ENCODE measurements around the gene KCTD14.

The KCTD14 gene

DNA sequence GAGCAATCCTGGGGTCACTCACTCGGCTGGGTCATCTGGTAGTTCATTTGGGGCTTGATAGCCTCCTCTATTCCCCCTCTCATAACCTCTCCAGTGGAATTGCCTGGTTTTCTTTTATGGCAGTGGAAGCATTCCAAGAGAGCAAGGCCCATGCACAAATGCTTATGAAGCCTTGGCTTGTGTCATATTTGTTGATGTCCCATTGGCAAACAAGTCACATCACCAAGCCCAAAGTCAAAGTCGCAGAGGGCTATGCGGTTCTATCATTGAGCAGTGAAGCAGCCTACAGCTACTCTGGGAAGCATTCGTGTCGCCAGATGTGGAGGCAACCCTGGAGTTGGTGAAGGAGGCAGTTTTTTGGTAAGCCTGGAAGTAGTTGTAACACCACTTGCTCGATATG is 12.3 kb downstream of the KCTD14 start:
- no peak overlapping the region for H3K4me3 ChIP-seq (ENCODE audit: low read depth, low read length)
- no peak for DNase-seq (ENCODE audit: low read depth, low spot score)
- TF ChIP-seq, protein P1, sequence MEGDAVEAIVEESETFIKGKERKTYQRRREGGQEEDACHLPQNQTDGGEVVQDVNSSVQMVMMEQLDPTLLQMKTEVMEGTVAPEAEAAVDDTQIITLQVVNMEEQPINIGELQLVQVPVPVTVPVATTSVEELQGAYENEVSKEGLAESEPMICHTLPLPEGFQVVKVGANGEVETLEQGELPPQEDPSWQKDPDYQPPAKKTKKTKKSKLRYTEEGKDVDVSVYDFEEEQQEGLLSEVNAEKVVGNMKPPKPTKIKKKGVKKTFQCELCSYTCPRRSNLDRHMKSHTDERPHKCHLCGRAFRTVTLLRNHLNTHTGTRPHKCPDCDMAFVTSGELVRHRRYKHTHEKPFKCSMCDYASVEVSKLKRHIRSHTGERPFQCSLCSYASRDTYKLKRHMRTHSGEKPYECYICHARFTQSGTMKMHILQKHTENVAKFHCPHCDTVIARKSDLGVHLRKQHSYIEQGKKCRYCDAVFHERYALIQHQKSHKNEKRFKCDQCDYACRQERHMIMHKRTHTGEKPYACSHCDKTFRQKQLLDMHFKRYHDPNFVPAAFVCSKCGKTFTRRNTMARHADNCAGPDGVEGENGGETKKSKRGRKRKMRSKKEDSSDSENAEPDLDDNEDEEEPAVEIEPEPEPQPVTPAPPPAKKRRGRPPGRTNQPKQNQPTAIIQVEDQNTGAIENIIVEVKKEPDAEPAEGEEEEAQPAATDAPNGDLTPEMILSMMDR (IDR thresholded peaks at IDR 0.05; ENCODE audit: insufficient read depth, low read length, missing control alignments) = no peak
- ChIA-PET CTCF (interaction anchor here (1.0 to 1.4 kb wide), 2 partner anchors 12 to 35 kb away, joined by 3 to 11 read pairs; no protein-coding TSS in a partner anchor), POLR2A (no interaction called here)

DNA sequence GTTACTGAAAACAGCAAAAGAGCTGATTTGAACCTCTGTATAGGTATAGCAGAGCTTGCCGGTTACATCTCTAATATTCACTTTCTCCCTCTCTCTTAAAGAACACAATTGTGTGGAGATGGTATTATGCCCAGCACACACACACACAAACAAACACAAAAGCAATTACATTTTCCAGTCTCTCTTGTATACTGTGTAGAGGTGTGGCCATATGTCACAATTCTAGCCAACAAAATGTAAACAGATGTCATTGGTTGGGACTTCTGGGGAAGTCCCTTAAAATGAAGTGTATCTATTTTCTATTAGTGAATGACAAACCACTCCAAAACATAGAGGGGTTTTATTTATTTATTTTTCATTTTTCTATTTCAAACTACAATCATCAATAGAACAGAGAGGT is 12.8 kb downstream of the KCTD14 start:
- TF ChIP-seq, protein P1 (IDR thresholded peaks at IDR 0.05; ENCODE audit: insufficient read depth, low read length, missing control alignments) = no peak
- no peak for DNase-seq (ENCODE audit: low read depth, low spot score)
- POLR2A ChIA-PET = no interaction called here
- H3K4me3 ChIP-seq (ENCODE audit: low read depth, low read length) = no peak overlapping the region
- CTCF ChIA-PET = interaction anchor here (1.4 kb wide), 1 partner anchor 11 kb away, joined by 11 read pairs; no protein-coding TSS in a partner anchor

DNA sequence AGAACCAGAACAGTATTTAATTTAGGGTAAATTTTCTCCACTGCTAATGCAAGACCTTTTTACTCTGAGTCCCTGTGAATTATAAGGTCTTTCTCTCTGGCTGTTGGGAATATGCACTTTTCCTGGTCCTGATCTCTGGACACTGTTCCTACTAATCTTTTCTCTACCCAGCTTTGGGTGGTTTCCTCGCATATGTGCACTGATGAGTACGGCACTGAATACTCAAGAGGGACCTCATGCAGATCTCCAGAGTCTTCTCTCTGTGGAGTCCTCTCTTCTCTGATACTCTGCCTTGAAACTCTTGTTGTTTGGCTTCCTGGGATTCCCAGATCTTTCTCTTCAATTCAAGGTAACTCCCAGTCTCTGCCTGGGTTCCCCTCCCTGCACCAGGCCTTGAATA is 14.0 kb downstream of the KCTD14 start:
- no peak for DNase-seq (ENCODE audit: low read depth, low spot score)
- CTCF ChIA-PET = interaction anchor here (1.4 to 1.9 kb wide), 2 partner anchors 10 to 37 kb away, joined by 11 to 13 read pairs; no protein-coding TSS in a partner anchor
- no peak overlapping the region for H3K4me3 ChIP-seq (ENCODE audit: low read depth, low read length)
- POLR2A ChIA-PET = no interaction called here
- TF ChIP-seq, protein P1 (IDR thresholded peaks at IDR 0.05; ENCODE audit: insufficient read depth, low read length, missing control alignments) = no peak

DNA sequence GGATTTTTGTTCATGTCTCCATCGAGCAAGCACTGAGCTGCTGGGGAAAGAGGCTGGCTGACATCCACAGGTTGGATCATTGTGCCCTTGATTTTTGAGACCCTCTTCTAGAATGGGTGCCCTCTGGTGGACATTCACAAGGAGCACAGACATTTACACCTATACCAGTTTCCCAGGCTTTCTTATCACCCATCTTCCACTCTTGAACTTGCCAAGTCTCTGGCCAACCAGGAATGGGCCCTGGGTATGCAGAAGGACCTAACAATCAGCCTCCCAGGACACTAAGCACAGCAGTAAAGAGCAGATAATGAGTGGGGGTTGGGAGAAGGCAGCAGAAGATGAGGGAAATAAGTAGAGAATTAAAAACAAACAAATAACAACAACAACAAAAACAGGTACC is 22.9 kb downstream of the KCTD14 start:
- peak; percentile 28 for DNase-seq (ENCODE audit: low read depth, low spot score)
- no peak overlapping the region for H3K4me3 ChIP-seq (ENCODE audit: low read depth, low read length)
- CTCF ChIA-PET = interaction anchor here (0.8 to 3.2 kb wide), 23 partner anchors 10 to 565 kb away, joined by 3 to 24 read pairs (median 4); no protein-coding TSS in a partner anchor
- POLR2A ChIA-PET = no interaction called here
- TF ChIP-seq, protein P1 (IDR thresholded peaks at IDR 0.05; ENCODE audit: insufficient read depth, low read length, missing control alignments) = peak; percentile 68

DNA sequence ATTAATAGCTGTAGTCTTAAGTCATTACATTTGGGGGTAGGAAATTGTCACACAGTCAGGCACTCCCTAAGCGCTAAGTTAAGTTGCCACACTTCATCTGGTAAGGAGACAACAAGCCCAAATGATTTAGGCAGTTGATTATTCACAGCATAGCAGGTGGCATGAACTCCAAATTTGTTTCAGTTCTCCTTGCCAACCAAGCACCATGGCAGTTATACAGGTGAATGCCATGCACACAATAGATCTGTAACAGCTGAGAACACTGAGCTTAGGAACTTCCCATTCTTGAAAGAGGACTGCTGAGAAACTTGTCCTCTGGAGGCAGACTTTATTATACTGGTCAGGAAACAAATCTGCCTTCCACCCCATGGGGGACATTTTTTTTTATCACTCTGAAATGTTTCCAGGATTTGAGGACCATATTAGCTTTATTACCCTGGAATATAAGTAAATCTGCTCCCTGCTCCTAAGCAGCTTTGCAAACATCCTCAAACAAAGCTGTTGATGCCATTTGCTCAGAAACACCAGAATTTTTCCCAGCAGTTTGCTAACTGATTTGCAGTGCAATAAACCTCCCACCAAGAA is 23.5 kb downstream of the KCTD14 start:
- no peak overlapping the region for H3K4me3 ChIP-seq (ENCODE audit: low read depth, low read length)
- TF ChIP-seq, protein P1 (IDR thresholded peaks at IDR 0.05; ENCODE audit: insufficient read depth, low read length, missing control alignments) = no peak
- CTCF ChIA-PET = interaction anchor here (0.8 to 3.2 kb wide), 23 partner anchors 10 to 566 kb away, joined by 3 to 24 read pairs (median 4); no protein-coding TSS in a partner anchor
- DNase-seq (ENCODE audit: low read depth, low spot score) = no peak
- POLR2A ChIA-PET = no interaction called here

DNA sequence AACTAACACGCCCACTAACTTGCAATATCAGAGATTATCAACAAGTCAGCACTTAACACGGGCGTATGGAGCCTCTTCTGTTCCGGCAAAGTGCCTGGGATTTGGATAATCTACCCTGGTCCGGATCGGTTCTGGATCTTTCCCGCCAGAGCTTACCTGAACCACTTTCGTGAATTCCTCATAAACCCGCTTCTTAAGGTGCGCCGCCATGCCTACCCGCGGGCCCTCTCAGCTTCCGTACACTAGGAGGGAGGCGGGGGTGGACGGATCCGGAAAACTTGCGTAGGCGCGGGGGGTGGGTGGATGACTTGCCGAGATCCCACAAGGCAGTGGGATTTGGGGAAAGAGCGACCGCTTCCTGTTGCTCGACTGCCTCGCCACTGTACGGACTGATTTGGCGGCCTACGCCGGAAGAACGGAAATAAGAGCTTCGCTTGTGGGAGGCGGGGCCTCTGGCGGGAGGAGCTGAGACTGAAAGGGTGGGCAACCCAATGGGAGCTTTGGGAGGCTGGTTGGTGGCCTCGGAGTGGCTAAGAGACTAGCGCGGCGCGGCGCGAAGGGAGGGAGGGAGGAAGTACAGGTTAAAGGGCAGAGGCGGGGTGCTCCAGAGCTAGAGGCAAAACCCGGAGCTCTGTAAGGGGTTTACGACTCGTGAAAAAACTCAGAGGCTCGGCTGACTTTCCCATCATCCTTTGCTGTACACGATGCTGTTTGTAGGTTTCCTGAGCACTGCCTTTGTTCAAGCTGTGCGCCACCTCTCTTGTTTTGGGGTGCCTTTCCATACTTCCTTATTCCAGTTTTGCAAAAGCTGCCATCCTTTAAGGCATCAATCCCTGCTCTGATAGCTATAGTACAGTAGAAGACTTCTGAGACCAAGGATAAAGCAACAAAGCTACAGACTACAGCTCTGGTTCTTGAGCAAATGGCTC is 28.4 kb downstream of the KCTD14 start, which contains the start of gene INTS4:
TSS of gene INTS4 (minus strand) at position 235 of the 929 bp plus-strand sequence. CDS start at position 210, 25 bp downstream.
- TF ChIP-seq, protein P1 (IDR thresholded peaks at IDR 0.05; ENCODE audit: insufficient read depth, low read length, missing control alignments) = no peak
- ChIA-PET CTCF (interaction anchor here (0.8 to 6.9 kb wide), 9 partner anchors 26 to 570 kb away, joined by 3 to 36 read pairs (median 4); no protein-coding TSS in a partner anchor), POLR2A (interaction anchor here (0.5 to 1.0 kb wide), 8 partner anchors 13 to 196 kb away, joined by 3 to 7 read pairs (median 4); partner anchors contain the start of gene RSF1)
- H3K4me3 ChIP-seq (ENCODE audit: low read depth, low read length) = peak within 1 kb of the TSS; percentile 80
- DNase-seq (ENCODE audit: low read depth, low spot score) = peak; percentile 99

Measured in AG04449 (cell line).